H9 (cell line): ENCODE data around the gene BRF1. TPM values are rescaled to one million over a fixed set of nuclear protein-coding genes. Genes with fewer than 3 reads are reported as not detected.

Source experiments
- DNase-seq: peaks from one replicate; pipeline ENCODE4 v3.0.0-alpha.2; 2017
- H2AFZ ChIP-seq: one replicate; pipeline ENCODE4 v1.6.1; 2013; ENCODE audit warnings: mild to moderate bottlenecking, low read length, control low read depth, moderate library complexity
- H2AK5ac ChIP-seq: 2 replicates; pipeline ENCODE4 v1.6.1; 2013; ENCODE audit warnings: low read length, control low read depth, mixed read lengths; ENCODE audit not compliant: insufficient read length
- H2BK120ac ChIP-seq: one replicate; pipeline ENCODE4 v1.6.1; 2013; ENCODE audit warnings: low read depth, mild to moderate bottlenecking, low read length, control low read depth, inconsistent platforms; ENCODE audit not compliant: poor library complexity, severe bottlenecking
- H2BK12ac ChIP-seq: 2 replicates; pipeline ENCODE4 v1.6.1; 2013; ENCODE audit warnings: low read length, control low read depth, mixed read lengths, low read depth; ENCODE audit not compliant: insufficient read length
- H2BK15ac ChIP-seq: 2 replicates; pipeline ENCODE4 v1.6.1; 2013; ENCODE audit warnings: low read depth, low read length, control low read depth
- H2BK20ac ChIP-seq: one replicate; pipeline ENCODE4 v1.6.1; 2013; ENCODE audit warnings: low read depth, mild to moderate bottlenecking, low read length, control low read depth, inconsistent platforms; ENCODE audit not compliant: poor library complexity, severe bottlenecking
- H2BK5ac ChIP-seq: 2 replicates; pipeline ENCODE4 v1.6.1; 2013; ENCODE audit warnings: low read length, control low read depth, mixed read lengths; ENCODE audit not compliant: insufficient read length
- H3K14ac ChIP-seq: 2 replicates; pipeline ENCODE4 v1.6.1; 2013; ENCODE audit warnings: low read length, control low read depth; ENCODE audit not compliant: insufficient read depth
- H3K18ac ChIP-seq: 2 replicates; pipeline ENCODE4 v1.6.1; 2013; ENCODE audit warnings: low read depth, mild to moderate bottlenecking, mixed read lengths, low read length, control low read depth; ENCODE audit not compliant: insufficient read length
- H3K23ac ChIP-seq: 2 replicates; pipeline ENCODE4 v1.6.1; 2013; ENCODE audit warnings: low read length, control low read depth, mixed read lengths, low read depth; ENCODE audit not compliant: insufficient read length
- H3K23me2 ChIP-seq: 2 replicates; pipeline ENCODE4 v1.6.1; 2013; ENCODE audit warnings: low read depth, mild to moderate bottlenecking, mixed read lengths, low read length, control low read depth; ENCODE audit not compliant: insufficient read length, poor library complexity, severe bottlenecking
- H3K27ac ChIP-seq: 2 replicates; pipeline ENCODE4 v1.5.1; 2013; ENCODE audit warnings: low read length, control low read depth, mixed read lengths, low read depth; ENCODE audit not compliant: insufficient read length
- H3K27me3 ChIP-seq: 2 replicates; pipeline ENCODE4 v1.6.1; 2013; ENCODE audit warnings: low read length, control low read depth, inconsistent platforms; ENCODE audit not compliant: insufficient read depth
- H3K4ac ChIP-seq: 2 replicates; pipeline ENCODE4 v1.6.1; 2013; ENCODE audit warnings: low read depth, mild to moderate bottlenecking, control low read depth, inconsistent platforms, low read length, moderate library complexity
- H3K4me1 ChIP-seq: 2 replicates; pipeline ENCODE4 v1.6.1; 2013; ENCODE audit warnings: low read length, control low read depth, inconsistent platforms; ENCODE audit not compliant: insufficient read depth
- H3K4me2 ChIP-seq: 2 replicates; pipeline ENCODE4 v1.6.1; 2013; ENCODE audit warnings: low read length, control low read depth, mixed read lengths; ENCODE audit not compliant: insufficient read length, insufficient read depth
- H3K56ac ChIP-seq: 2 replicates; pipeline ENCODE4 v1.6.1; 2013; ENCODE audit warnings: low read depth, mild to moderate bottlenecking, mixed read lengths, low read length, control low read depth; ENCODE audit not compliant: insufficient read length
- H3K79me1 ChIP-seq: 2 replicates; pipeline ENCODE4 v1.6.1; 2013; ENCODE audit warnings: low read depth, mild to moderate bottlenecking, moderate library complexity, low read length, control low read depth, inconsistent platforms; ENCODE audit not compliant: insufficient read depth, poor library complexity, severe bottlenecking
- H3K79me2 ChIP-seq: 2 replicates; pipeline ENCODE4 v1.6.1; 2013; ENCODE audit warnings: low read length, control low read depth, inconsistent platforms; ENCODE audit not compliant: insufficient read depth
- H3K9ac ChIP-seq: 2 replicates; pipeline ENCODE4 v1.6.1; 2013; ENCODE audit warnings: low read length, control low read depth, mixed read lengths; ENCODE audit not compliant: insufficient read length; ENCODE audit errors: extremely low read depth
- H3K9me3 ChIP-seq: one replicate; pipeline ENCODE4 v1.6.1; 2013; ENCODE audit warnings: low read depth, low read length, inconsistent platforms; ENCODE audit not compliant: control insufficient read depth
- H3T11ph ChIP-seq: one replicate; pipeline ENCODE4 v1.6.1; 2013; ENCODE audit warnings: mild to moderate bottlenecking, low read length, control low read depth, inconsistent platforms
- H4K20me1 ChIP-seq: one replicate; pipeline ENCODE4 v1.6.1; 2013; ENCODE audit not compliant: control insufficient read depth, insufficient read length, insufficient read depth
- H4K5ac ChIP-seq: 2 replicates; pipeline ENCODE4 v1.6.1; 2013; ENCODE audit warnings: low read depth, mild to moderate bottlenecking, mixed read lengths, low read length, control low read depth; ENCODE audit not compliant: insufficient read length
- H4K8ac ChIP-seq: replicated peaks from 2 replicates; pipeline ENCODE4 v1.6.1; 2013; ENCODE audit warnings: low read length, control low read depth, mixed read lengths, low read depth; ENCODE audit not compliant: insufficient read length
- H4K91ac ChIP-seq: 2 replicates; pipeline ENCODE4 v1.6.1; 2013; ENCODE audit warnings: low read depth, mild to moderate bottlenecking, moderate library complexity, mixed read lengths, low read length, control low read depth; ENCODE audit not compliant: insufficient read length
- H3K27ac Mint-ChIP-seq, 3 experiments: 2 replicates in 2 of 3; 3 replicates in 1 of 3; pipeline ENCODE4 v1.8.0; 2020 to 2021; ENCODE audit warnings: mixed read lengths in 3 of 3, mild to moderate bottlenecking in 1 of 3, moderate library complexity in 1 of 3
- H3K27me3 Mint-ChIP-seq: 2 replicates; pipeline ENCODE4 v1.8.0; 2021; ENCODE audit warnings: low read depth, mild to moderate bottlenecking, moderate library complexity, mixed read lengths
- H3K36me3 Mint-ChIP-seq, 3 experiments: 2 replicates in 2 of 3; 3 replicates in 1 of 3; pipeline ENCODE4 v1.8.0; 2020 to 2021; ENCODE audit warnings: low read depth in 3 of 3, mixed read lengths in 3 of 3; ENCODE audit not compliant: insufficient read depth in 1 of 3
- H3K4me1 Mint-ChIP-seq, 2 experiments: 2 replicates each; pipeline ENCODE4 v1.8.0; 2020; ENCODE audit warnings: mixed read lengths in 2 of 2
- H3K4me3 Mint-ChIP-seq, 2 experiments: 2 replicates in 1 of 2; 3 replicates in 1 of 2; pipeline ENCODE4 v1.8.0; 2020 to 2021; ENCODE audit warnings: mild to moderate bottlenecking in 2 of 2, mixed read lengths in 2 of 2, moderate library complexity in 1 of 2
- H3K9me3 Mint-ChIP-seq, 2 experiments: 2 replicates in 1 of 2; 3 replicates in 1 of 2; pipeline ENCODE4 v1.8.0; 2020; ENCODE audit warnings: mild to moderate bottlenecking in 2 of 2, mixed read lengths in 2 of 2, moderate library complexity in 1 of 2
- CTCF ChIP-seq: fragments of 200-600 bp; sonication (generic); conservative IDR thresholded peaks from 3 replicates; pipeline ENCODE4 v1.8.0; 2021; ENCODE audit warnings: antibody characterized with exemption, mild to moderate bottlenecking
- WGBS: extraction: QIAGEN DNeasy Blood & Tissue Kit; methylation state at CpG from one replicate; pipeline ENCODE4 v1.1.7; 2013; ENCODE audit warnings: missing lambda C conversion rate, low lambda C conversion rate, mixed read lengths; ENCODE audit not compliant: insufficient read length; ENCODE audit errors: extremely low coverage; 5-methylcytosine and 5-hydroxymethylcytosine counted together
- total RNA-seq: library from RNA; stranded (reverse); gene quantifications from 2 replicates; pipeline ENCODE4 v1.2.1, GENCODE V29; 2021

BRF1 gene
- total RNA-seq, 1 experiment from 2014 or later, result 28.3 TPM

- H3K4me1 Mint-ChIP-seq, result peaks cover 9 to 12% of the 10 kb centered on the region in 2 experiments
- TF ChIP-seq CTCF, result no peak
- no peak overlapping the region for H3K27ac ChIP-seq
- no peaks in the 10 kb centered on the region for H4K20me1 ChIP-seq
- no peak overlapping the region; the same call in 1 of the 2 replicates for H3K14ac ChIP-seq
- H4K5ac ChIP-seq, result no peak overlapping the region
- H3K79me2 ChIP-seq, result peaks cover 3% of the 10 kb centered on the region; the same call in 1 of the 2 replicates
- peaks cover 5% of the 10 kb centered on the region in 3 experiments; a peak in 6 of 7 replicates for H3K36me3 Mint-ChIP-seq
- no peaks in the 10 kb centered on the region for H3K79me1 ChIP-seq
- no peak overlapping the region for H4K91ac ChIP-seq
- H3K27me3 ChIP-seq, result no peaks in the 10 kb centered on the region
- no peak overlapping the region for H2BK12ac ChIP-seq
- no peak overlapping the region for H4K8ac ChIP-seq
- no peak overlapping the region for H3K18ac ChIP-seq
- no peak overlapping the region for H3K56ac ChIP-seq
- H3T11ph ChIP-seq, result no peak overlapping the region
- no CpG with 5 or more reads among the region's 26 CpGs for WGBS
- no peak overlapping the region for H3K9ac ChIP-seq
- H3K4me2 ChIP-seq, result no peak overlapping the region
- H3K23me2 ChIP-seq, result no peaks in the 10 kb centered on the region
- H3K4me3 Mint-ChIP-seq, result no peak overlapping the region
- H2AFZ ChIP-seq, result no peak overlapping the region
- no peak overlapping the region for H3K4ac ChIP-seq
- H3K9me3 ChIP-seq, result no peaks in the 10 kb centered on the region
- H3K9me3 Mint-ChIP-seq, result peaks cover 9 to 13% of the 10 kb centered on the region in 2 experiments; a peak in 3 of 5 replicates
- H2AK5ac ChIP-seq, result no peak overlapping the region
- no peak overlapping the region for H3K23ac ChIP-seq
- H2BK15ac ChIP-seq, result no peak overlapping the region
- H2BK20ac ChIP-seq, result no peak overlapping the region
- no peak for DNase-seq
- H2BK120ac ChIP-seq, result no peak overlapping the region
- H2BK5ac ChIP-seq, result no peak overlapping the region
- H3K27me3 Mint-ChIP-seq, result no peaks in the 10 kb centered on the region
- no peaks in the 10 kb centered on the region for H3K4me1 ChIP-seq
- H3K27ac Mint-ChIP-seq, result no peak overlapping the region
Observed at GRCh38 chr14:105348169-105348944, 47.6 kb upstream of the BRF1 start.
